HG02943 (cell line): Measurements from ENCODE around the gene LTBP4.
"Not testable (repeated sequence)": the region's sequence is repeated elsewhere in the genome, so short reads cannot be mapped to it uniquely, and the experiment has no call there.

Source experiments
- ATAC-seq: cut with Tn5 transposase; IDR thresholded peaks from one replicate; pipeline ENCODE4 v1.9.1; 2021; ENCODE audit warnings: mild to moderate bottlenecking, low read depth, moderate library complexity; ENCODE audit not compliant: unreplicated experiment

LTBP4 gene, protein sequence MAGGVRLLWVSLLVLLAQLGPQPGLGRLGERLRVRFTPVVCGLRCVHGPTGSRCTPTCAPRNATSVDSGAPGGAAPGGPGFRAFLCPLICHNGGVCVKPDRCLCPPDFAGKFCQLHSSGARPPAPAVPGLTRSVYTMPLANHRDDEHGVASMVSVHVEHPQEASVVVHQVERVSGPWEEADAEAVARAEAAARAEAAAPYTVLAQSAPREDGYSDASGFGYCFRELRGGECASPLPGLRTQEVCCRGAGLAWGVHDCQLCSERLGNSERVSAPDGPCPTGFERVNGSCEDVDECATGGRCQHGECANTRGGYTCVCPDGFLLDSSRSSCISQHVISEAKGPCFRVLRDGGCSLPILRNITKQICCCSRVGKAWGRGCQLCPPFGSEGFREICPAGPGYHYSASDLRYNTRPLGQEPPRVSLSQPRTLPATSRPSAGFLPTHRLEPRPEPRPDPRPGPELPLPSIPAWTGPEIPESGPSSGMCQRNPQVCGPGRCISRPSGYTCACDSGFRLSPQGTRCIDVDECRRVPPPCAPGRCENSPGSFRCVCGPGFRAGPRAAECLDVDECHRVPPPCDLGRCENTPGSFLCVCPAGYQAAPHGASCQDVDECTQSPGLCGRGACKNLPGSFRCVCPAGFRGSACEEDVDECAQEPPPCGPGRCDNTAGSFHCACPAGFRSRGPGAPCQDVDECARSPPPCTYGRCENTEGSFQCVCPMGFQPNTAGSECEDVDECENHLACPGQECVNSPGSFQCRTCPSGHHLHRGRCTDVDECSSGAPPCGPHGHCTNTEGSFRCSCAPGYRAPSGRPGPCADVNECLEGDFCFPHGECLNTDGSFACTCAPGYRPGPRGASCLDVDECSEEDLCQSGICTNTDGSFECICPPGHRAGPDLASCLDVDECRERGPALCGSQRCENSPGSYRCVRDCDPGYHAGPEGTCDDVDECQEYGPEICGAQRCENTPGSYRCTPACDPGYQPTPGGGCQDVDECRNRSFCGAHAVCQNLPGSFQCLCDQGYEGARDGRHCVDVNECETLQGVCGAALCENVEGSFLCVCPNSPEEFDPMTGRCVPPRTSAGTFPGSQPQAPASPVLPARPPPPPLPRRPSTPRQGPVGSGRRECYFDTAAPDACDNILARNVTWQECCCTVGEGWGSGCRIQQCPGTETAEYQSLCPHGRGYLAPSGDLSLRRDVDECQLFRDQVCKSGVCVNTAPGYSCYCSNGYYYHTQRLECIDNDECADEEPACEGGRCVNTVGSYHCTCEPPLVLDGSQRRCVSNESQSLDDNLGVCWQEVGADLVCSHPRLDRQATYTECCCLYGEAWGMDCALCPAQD (N-terminal part only)

DNA sequence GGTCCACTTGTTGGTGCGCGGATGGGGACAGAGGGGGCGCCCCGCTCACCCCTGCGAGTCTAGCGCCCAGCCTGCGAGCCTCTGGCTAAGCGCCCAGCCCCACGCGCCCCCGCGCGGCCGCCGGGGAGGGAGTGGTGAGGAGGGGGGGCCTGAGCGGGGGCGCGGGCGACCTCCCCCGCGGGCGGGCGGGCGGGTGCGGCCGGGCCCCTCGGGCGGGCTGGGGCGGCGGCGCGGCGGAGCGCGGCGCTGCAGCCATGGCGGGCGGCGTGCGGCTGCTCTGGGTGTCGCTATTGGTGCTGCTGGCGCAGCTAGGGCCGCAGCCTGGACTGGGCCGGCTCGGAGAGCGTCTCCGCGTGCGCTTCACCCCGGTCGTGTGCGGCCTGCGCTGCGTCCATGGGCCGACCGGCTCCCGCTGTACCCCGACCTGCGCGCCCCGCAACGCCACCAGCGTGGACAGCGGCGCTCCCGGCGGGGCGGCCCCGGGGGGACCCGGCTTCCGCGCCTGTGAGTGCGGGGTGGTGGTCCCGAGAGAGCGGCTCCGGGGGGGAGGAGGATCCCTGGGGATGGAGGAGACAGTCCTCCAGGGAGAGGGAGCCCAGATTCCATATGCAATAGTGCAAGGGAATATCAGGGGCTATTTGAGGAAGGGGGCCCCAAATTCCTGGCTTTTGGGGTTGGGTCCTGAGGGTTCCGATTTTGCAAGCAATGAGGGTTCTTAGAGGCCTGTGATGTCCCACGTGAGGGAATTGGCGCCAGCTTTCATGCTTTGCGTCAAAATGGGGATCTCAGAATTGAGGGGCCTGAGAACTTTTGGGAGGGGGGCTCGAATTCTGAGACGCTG, at the start of gene LTBP4:
LTBP4 (plus strand) TSS at position 236 of the 841 bp plus-strand sequence; CDS start at position 255, 19 bp downstream.
- ATAC-seq: no peak

DNA sequence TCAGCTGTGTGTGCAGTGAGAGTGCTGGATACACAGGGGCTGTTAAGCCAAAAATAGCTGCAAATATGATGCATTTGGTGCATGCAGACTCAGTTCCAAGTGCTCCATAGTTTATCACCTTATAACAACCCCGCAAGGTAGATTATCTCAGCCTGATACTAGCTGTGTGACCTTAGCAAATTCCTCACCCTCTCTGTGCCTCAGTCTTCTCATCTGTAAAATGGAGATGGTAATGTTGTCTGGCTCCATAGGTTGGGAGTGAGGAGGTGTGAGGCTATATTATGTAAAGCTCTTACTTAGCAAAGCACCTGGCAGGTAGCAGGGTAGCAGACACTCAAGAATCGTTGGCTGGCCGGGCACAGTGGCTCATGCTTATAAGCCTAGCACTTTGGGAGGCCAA, 48.3 kb upstream of the LTBP4 start:
- ATAC-seq: no peak

DNA sequence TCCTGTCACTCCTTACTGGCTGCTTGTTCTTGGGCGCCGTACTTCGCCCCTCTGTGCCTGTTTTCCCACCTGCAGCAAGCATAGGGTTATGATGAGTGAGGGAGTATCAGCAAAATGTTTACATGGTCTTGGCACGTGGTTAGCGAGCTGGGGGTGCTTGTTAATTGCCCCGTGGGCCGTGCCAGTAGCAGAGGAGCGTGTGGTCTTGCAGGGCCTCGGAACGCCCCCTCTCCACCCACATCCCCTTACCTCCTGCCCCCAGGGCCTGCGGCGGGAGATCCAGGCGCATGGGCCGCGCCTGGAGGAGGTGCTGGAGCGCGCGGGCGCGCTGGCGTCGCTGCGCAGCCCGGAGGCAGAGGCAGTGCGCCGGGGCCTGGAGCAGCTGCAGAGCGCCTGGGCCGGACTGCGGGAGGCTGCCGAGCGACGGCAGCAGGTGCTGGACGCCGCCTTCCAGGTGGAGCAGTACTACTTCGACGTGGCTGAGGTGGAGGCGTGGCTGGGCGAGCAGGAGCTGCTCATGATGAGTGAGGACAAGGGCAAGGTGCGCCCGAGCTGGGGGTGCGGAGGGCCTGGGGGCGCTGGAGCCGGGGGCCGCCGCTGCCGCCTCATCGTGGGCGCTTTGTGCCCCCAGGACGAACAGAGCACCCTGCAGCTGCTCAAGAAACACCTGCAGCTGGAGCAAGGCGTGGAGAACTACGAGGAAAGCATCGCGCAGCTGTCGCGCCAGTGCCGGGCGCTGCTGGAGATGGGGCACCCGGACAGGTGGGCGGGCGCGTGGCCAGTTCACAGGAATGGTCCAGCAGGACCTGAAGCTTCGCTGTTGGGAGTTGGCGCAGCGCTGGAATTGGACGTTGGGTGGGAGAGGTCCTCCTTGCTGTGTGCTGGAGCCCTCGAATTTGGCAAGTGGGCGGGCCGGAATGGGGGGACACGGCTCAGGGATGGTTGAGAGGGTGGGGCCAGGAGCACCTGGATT, 47.0 kb upstream of the LTBP4 start:
- ATAC-seq: no peak

DNA sequence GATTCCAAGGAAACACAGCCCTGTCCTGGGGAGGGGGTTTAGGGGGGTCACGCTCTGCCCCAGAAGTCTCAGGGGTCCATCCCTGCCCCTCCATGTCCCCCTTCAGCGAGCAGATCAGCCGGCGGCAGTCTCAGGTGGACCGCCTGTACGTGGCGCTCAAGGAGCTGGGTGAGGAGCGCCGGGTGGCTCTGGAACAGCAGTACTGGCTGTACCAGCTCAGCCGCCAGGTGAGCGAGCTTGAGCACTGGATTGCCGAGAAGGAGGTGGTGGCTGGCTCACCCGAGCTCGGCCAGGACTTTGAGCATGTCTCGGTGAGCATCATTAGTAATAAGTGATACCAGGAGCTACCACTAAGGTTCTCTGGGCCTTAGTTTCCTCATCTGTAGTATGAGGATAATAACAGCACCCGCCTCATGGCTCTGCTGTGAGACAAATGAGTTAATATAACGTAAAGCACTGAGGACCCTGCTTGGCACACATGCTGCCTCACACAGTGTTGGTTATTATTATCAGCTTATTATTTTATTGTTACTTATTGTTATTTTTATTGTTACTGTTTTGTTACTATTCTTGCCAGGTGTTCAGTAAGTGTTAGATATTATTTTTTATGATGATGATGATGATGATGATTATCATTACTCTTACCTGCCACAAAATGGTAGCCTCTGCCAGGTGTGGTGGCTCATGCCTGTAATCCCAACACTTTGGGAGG, 45.0 kb upstream of the LTBP4 start:
- ATAC-seq: no peak

DNA sequence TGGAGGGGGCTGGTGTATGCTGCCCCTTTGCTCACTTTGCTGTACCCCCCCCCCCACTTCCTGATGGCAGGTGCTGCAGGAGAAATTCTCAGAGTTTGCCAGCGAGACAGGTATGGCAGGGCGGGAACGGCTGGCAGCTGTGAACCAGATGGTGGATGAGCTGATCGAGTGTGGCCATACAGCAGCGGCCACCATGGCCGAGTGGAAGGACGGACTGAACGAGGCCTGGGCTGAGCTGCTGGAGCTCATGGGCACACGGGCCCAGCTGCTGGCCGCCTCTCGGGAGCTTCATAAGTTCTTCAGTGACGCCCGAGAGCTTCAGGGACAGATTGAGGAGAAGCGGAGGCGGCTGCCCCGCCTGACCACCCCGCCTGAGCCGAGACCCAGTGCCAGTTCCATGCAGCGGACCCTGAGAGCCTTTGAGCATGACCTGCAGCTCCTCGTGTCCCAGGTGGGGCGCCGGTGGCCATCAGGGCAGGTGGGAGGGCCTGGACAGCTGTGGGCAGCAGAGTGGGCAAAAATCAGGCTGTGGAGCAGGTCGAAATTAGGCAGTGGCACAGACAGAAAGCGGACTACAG, 44.1 kb upstream of the LTBP4 start:
- no peak for ATAC-seq

DNA sequence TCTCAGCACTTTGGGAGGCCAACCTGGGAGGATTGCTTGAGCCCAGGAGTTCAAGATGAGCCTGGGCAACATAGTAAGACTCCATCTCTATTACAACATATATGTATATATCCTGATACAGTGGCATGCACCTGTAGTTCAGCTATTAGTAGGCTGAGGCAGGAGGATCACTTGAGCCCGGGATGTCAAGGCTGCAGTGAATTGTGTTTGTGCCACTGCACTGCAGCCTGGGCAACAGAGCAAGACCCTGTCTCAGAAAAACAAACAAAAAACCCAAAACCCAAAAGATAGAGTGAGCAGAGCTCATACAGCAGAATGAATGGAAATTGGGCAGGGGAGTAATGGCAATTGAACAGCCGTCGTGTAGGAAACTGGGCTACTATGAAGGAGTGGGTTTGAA, 41.8 kb upstream of the LTBP4 start:
- no peak for ATAC-seq

DNA sequence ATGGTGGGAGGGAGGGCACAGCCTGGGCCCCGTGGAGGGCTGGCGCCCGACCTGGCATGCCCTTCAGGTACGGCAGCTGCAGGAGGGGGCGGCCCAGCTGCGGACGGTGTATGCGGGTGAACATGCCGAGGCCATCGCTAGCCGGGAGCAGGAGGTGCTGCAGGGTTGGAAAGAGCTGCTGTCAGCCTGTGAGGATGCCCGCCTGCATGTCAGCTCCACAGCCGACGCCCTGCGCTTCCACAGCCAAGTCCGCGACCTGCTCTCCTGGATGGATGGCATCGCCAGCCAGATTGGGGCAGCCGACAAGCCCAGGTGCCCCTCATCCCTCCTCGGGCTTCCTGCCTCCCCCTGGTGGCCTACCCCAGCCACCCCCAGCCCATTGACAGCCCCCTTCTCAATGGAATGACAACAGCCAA, 41.1 kb upstream of the LTBP4 start:
- ATAC-seq: no peak

DNA sequence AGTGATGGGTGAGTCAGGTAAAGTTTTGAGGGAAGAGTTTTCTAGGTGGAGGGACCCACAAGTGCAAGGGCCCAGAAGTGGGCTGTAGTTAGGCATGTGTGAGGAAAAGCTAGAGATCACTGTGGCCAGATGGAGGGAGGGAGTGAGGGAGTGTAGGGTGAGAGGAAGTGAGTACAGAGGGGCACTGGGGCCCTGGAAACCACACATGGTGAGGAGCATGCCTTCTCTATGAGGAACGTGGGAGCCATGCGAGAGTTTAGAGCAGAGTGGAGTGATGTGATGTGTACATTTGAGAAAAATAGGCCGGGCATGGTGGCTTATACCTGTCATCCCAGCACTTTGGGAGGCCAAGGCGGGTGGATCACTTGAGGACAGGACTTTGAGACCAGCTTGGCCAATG, 39.2 kb upstream of the LTBP4 start:
- no peak for ATAC-seq

DNA sequence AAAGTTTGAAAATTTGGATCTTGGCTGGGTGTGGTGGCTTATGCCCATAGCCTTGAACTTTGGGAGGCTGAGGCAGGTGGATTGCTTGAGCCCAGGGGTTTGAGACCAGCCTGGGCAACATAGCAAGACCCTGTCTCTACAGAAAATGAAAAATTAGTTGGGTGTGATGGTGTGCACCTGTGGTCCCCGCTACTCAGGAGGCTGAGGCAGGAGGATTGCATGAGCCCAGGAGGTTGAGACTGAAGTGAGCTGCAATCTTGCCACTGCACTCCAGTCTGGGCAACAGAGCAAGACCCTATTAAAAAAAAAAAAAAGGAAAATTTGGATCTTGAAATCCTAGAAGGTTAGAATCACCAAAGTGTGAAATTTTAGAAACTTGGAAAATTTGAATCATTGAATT, 36.6 kb upstream of the LTBP4 start:
- ATAC-seq: not testable (repeated sequence)

DNA sequence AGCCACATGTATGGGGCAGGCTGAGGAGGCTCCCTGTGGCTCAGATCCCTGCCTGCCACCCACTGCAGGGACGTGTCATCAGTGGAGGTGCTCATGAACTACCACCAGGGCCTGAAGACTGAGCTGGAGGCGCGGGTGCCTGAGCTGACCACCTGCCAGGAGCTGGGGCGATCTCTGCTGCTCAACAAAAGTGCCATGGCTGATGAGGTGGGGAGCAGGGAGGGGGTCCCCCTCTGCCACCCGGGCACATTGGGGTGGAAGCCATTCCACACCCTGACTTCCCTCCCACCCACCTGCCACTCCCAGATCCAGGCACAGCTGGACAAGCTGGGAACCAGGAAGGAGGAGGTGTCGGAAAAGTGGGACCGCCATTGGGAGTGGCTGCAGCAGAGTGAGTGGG, 35.8 kb upstream of the LTBP4 start:
- no peak for ATAC-seq

DNA sequence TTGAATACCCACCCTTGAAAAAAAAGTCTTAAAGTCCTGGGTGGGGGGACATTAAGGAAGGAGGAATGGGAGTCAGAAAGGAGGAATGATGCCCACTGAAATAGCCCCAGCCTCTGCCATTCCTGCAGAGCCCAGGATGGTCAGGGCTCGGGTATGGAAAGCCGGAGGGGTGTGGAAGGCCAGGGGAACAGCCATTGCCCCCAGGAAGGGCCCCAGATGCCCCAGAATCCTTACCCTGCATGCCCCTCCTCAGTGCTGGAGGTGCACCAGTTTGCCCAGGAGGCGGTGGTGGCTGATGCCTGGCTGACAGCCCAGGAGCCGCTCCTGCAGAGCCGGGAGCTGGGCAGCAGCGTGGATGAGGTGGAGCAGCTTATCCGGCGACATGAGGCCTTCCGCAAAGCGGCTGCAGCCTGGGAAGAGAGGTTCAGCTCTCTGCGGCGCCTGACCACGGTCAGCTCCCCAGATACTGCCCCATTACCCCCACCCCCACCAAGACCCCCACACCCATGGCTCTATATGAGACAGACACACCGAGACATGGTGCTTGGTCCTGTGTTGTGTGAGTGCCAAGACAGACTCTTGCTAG, 35.2 kb upstream of the LTBP4 start:
- ATAC-seq: no peak

DNA sequence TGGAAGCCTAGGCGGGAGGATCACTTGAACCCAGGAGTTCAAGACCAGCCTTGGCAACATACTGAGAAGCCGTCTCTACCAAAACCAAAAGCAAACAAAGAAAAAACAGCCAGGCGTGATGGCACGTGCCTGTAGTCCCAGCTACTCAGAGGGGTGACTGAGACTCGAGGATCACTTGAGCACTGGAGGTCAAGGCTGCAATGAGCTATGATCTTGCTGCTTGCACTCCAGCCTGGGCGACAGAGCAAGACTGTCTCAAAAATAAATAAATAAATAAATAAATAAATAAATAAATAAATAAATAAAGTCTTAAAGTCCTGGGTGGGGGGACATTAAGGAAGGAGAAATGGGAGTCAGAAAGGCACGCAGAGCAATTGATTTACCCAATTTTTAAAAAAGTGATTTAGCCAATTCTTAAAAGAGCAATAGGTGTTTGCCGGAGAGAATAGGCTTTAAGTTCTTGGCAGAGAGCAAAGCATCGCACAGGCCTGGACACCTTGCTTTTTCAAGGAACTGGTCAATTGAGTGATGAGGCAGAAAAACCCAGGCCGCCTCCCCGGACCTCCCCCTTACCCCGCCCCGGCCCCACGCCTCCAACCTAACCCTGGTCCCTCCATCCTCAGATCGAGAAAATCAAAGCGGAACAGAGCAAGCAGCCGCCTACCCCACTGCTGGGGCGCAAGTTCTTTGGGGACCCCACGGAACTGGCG, 34.0 kb upstream of the LTBP4 start:
- no peak for ATAC-seq

DNA sequence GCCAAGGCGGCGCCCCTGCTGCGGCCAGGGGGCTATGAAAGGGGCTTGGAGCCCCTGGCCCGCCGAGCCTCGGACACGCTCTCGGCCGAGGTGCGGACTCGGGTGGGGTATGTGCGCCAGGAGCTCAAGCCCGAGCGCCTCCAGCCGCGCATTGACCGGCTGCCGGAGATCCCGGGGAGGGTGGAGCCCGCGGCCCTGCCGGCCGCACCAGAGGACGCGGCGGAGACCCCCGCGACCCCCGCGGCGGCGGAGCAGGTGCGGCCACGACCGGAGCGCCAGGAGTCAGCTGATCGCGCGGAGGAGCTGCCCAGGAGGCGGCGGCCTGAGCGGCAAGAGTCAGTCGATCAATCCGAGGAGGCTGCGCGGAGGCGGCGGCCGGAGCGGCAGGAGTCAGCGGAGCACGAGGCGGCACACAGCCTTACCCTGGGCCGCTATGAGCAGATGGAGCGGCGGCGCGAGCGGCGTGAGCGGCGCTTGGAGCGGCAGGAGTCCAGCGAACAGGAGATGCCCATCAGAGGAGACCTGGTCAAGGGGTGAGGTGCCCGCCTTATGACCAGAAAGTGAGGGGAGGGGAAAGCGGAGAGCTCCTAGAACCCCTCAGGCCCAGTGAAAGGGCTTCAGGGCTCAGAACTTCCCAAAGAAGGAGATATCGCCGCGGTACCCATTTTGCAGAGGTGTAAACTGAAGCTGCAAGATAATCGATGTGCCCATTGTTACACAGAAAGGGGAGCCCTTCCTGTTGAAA, 33.2 kb upstream of the LTBP4 start:
- no peak for ATAC-seq

DNA sequence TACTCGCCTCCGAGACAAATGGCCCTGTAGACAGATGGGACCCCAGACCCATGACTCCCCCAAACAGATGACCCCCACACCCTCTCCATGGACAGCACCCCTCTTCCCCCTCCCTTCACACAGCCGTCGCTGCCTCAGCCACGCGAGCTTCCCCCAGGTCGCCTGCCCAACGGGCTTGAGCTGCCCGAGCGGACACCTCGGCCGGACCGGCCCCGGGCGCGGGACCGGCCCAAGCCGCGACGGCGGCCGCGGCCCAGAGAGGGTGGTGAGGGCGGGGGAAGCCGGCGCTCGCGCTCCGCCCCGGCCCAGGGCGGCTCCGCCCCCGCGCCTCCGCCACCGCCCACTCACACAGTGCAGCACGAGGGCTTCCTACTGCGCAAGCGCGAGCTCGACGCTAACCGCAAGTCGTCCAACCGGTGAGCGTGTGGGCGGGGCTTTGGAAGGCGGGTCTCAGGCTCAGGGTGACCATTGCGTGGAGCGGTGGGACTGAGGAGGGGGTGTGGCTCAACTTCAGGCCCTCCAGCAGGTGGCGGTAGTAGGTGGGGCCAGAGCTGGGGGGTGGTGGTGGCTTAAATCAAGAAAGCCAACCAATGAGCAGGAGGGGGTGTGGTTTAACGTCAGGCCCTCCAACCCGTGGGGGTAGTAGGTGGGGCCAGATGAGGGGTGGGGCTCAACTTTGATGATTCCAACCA, 30.7 kb upstream of the LTBP4 start:
- ATAC-seq: peak; percentile 88

DNA sequence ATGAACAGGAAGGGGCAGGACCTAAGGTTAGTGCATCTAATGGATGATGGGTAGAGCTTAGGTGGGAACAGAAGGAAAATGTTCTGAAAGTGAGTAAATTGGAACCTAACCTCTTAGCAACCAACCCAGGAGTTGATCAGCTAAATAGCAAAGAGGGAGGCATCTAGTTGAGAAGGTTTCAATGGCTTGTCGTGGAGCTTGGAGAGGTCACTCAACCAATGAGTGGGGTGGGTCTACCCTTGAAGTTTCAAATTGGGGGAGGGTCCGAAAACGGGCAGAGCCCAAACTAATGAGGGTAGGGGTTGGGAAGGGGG, 30.2 kb upstream of the LTBP4 start:
- ATAC-seq: no peak
